Smooth muscle cell of the brain vasculature (primary cell): ENCODE data around the gene DTHD1.

Experiments used
- DNase-seq: peaks from one replicate; pipeline ENCODE4 v3.0.0-alpha.2; 2012; ENCODE audit warnings: low read depth, low spot score

DTHD1 gene

DNA sequence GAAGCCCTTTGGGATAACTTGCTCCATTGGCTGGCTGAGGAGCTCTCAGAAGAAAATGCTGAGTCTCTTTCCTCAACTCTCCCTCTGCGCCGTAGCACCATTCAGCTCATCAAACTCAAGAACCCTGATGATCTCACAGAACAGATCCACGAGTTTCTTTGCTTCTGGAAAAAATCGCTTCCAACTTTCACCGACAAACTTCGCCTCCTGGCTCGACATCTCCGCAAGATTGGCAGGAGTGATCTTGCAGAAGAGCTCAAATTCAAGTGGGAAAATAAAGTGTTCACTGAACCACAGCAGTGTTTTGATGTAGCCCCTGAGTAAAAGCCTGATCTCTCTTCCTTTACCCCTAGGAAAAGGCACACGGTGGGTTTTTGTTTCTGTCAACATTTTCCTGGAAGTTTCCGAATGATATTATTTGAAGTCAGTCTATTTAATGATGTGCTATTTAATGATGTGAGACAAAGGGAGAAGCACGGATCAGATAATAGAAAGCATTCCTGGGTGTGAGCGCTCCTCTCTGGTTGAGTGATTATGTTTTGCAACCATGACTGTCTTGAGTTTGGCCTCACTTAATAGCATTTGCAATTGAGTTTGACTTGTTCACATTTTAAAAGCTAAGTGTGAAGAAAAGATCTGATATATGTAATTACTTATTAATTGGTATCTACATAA lies 62.2 kb downstream of the DTHD1 start:
- DNase-seq, result no peak

DNA sequence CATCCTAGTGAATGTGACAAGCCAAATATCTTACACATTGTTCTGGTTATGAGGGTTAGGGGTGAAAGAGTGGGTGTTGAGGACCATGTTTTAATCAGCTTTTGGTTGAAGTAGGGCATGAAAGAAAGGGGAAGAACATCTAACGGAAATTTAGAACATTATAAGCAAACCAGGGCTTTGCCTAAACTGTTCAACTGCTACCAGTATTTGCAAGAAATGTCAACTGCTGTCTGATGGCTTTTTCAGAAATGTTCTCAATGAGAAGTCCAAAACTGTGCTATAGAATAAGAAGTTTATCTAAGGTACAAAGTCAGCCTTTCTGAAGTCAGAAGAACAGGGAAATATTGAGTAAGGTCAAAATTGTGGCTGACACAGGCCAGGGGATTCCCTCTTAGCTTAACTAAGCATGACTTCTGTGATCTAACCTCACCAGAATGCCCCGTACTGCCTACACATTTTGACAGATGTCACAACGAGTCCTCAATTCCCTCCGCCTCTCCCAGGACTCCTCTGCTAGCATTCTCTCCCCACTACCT lies 67.1 kb downstream of the DTHD1 start:
- no peak for DNase-seq

DNA sequence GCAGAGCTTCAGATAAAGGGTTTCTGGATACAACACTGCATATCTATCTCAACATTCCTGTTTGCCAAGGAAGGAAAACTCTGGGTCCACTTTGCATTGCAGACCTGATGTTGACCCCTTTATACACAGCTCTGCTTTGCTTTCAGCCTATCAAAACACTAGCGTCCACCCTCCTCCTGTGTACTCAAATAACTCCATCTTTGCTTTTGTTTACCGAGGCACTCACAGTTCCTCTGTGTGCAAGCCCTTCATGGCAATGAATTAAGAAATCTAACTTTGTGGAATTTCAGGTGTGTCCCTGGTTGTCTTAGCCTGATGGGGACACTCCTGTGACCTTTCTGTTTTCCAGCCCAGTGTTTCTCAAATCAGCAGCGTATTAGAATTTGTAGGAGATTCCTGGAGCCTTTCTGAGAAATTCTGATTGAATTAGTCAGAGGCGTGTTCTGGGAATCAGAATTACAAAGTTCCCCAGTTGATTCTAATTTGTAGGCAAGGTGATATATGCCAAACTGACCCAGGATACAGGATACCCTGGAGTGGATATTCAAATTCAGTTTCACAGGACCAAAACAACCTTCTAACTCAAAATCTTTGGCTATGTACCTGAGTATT lies 68.6 kb downstream of the DTHD1 start:
- no peak for DNase-seq

DNA sequence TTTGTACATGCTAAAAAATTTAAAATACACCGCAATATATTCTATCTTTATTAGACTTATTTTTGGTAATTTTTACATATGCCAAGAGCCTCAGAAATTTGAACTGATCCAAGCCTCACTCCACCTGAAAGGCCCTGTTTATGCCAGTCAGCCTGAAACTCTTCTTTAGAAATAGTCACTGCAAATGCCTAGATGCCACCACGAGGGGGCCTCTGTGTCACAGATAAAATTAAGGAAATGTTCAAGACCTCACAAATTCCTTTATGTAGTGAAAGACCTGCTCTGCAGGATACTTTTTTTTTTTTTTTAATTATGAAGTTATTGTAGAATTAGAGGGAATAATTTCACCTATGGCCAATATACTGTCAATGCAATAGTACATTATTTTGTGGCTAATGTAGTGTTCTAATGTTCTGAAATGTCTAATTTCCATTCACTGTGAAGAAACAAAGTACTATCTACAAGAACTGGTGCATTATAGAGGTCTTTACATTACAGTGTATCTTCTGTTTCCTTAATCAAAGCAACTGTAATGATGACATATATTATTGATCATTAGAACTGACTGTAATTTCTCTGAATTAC lies 69.8 kb downstream of the DTHD1 start:
- DNase-seq, result no peak

DNA sequence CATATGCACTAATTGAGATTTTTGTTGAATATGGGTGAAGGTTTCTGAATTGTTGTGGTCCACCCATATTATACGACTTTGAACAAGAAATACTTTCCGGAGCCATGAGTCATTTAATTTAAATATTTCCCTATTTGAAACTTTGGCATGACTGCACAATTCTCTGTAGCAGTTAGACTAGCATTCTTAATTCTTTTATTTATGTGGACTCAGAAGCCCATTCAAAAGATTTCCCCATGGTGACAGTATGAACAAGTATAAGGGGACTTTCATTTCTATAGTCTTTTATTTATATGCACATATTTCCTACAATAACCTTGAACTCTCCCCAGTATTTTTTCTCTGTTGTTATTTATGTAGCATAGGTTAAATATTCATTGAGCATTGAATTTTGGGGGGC lies 72.6 kb downstream of the DTHD1 start:
- no peak for DNase-seq

DNA sequence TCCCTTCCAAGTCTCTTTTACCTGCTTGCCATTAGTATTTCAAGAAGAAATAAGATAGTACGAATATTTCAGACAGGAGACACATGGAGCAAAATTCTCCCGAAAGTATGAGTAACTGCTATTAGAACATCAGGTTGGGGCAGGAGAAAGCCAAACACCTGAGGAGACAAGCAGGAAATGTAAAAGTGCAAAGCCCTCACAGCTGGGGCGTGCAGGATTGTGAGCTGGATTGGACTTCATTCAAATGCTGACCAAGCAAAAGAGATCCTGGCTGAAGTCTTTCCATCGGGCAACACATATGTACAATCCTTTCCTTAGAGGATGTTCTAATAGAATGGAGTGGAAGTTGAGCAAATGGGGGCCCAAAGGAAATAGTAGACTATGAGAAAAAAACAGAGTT lies 76.8 kb downstream of the DTHD1 start:
- no peak for DNase-seq

DNA sequence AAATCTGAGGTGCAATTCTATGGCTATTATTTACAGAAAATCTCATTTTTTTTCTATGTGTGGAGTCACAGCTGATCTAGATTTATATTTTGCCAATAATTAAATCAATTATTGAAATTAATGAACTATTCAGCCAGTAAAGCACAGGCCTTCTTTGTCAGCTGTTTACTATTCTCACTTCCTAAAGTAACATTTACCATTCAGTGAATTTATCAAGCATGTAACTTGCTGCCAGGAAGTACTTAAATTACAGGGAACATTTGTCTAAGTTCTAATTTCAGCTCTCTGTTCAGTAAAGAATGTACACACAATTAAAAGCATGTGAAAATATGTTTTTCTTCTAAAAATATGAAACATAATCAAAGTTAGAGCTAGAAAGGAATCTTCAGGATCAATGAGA lies 79.3 kb downstream of the DTHD1 start:
- no peak for DNase-seq

DNA sequence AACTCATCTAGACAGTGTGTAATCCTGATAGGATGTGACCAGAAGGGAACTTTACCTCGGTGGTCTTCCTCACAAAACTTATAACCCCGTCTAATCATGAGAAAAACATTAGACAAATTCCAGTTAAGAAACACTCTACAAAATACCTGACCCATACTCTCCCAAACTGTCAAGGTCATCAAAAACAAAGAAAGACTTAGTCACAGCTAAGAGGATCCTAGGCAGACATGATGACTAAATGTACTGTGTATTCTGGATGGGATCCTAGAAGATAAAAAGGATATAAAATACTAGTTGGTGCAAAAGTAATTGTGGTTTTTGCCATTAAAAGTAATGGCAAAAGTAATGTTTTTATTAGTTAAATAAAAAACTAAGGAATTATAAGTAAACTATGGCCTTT lies 81.6 kb downstream of the DTHD1 start:
- DNase-seq, result no peak

DNA sequence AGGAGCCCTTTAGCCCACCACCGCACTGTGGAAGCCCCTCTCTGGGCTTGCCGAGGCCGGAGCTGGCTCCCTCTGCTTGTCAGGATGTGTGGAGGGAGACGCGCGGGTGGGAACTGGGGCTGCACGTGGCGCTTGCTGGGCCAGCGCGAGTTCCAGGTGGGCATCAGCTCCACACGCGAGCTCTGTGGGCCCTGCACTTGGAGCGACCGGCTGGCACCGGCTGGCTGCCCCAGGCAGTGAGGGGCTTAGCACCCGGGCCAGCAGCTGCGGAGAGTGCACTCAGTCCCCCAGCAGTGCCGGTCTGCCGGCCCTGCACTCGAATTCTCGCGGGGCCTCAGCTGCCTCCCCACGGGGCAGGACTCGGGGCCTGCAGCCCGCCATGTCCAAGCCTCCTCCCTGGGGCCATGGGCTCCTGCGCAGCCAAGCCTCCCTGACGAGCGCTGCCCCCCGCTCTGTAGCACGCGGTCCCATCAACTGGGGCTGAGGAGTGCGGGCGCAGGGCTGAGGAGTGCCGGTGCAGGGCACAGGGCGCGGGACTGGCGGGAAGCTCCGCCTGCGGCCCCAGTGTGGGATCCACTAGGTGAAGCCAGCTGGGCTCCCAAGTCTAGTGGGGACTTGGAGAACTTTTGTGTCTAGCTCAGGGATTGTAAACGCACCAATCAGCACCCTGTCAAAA lies 93.6 kb downstream of the DTHD1 start:
- DNase-seq, result no peak

DNA sequence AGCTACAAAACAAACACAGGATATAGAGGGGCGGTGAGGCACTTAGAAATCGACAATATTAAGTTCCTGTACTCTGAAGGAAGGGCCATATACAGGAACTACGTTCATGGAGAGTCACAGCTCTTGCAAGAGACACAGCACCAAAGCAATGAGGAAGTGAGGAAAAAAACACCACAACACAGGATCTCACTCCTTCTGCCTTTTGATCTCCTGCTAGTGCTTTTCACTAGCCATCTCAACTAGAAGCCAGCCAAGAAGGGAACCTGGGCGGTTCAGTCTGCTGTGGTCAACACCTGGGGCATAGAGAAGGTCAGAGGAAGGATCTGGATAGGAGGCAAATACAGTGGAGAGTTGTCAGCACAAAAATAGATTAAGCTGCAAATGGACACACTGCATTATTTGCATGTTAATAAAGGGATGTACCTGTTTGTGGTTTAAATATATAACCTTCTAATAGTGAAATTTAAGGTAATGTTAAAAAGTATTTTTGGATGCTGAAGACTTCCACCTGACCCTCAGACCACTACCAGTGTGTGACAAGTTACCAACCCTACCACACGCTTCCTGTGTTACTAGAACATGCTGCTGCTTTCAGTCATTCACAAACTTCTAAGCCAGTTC lies 104.6 kb downstream of the DTHD1 start:
- no peak for DNase-seq

DNA sequence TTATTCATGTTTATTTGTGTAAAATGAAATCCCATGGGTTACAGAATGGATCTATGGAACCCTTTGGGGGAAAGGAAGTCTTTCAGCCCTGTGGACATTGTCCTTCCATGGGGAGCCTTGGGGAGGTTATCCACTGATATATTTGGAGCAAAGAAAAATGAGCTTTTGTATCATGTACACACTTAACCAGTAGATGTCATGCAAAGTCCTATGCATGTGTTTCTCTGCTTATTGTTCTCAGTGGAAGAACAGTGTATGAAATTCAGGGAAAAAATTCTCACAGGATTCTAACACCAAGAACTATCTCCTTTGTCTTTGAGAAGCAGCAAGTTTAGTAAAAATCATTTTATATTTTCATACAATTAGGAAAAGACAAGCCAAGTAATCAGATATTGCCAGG lies 105.3 kb downstream of the DTHD1 start:
- no peak for DNase-seq

DNA sequence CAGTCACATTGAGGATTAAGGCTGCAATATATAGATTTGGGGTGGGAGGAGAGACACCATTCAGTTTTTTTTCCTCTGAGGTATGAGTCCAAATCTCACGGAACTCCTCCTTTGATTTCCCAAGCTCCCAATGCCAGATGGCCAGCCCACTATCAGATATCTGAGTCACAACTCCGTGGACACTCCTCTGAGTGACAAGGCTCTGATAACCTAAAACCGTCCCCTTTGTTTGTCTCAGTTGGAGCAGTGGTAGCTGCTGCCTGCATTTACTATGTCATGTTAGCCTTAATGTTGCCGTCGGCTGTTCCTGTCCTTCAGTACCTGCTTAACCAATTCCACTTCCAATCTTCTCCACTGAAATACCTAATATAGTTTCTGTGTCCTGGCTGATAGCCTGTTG lies 107.3 kb downstream of the DTHD1 start:
- DNase-seq, result no peak

DNA sequence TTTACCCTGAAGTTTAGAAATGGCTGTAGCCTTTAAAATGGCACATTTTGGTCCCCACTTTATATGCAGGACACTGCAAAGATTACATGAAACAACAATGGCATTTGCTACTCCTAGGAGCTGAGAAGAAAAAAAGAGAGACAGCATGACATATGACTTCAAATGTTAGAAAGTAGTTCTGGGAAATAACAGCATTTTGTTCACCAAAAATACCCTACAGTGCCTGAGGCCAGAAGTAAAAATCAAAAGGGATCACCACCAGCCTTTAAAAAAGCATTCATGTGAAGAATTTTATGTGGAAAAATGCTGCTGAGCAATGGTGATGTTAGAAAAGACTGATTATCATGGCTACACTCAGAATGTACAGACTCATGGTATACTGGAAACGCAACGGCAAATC lies 110.0 kb downstream of the DTHD1 start:
- DNase-seq, result no peak

DNA sequence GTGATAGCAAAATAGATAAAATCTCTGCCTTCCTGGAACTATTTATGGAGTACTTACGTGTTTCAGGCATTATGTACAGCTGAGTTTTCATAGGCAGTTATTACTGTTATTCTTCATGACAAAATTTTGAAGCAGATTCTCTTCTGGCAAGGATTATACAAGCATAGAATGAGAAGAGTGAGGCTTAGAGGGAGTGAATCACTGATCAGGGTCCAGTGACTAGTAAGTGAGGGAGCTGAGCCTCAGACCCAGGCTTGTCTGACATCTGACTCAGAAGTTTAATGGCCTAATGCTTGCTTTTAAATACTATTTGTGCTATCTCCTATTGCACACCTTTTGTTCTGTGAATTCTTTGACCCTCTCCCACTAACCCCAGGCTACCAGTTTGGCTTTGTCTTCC lies 110.6 kb downstream of the DTHD1 start:
- no peak for DNase-seq

DNA sequence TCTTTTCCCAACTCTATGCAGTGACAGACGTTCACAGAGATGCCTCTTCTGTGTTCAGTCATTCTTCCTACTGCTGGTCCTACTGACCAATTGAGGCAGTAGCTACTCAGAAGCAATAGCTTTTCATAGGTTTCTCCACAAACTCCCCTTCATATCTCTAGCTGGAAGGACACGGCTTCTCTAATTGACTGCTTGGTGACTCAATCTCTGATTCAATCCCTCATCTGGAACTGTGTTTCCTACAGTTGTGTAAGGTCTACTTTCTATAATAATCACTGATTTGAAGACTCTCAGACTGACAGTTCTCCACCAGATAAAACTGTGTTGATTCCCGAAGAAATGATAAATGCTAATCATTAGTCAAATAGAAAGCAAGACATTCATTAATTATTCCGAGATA lies 111.5 kb downstream of the DTHD1 start:
- no peak for DNase-seq
